Liver (tissue), 9 donors: Measurements from ENCODE around the gene FLRT2. TPM values are rescaled to one million over a fixed set of nuclear protein-coding genes. Genes with fewer than 3 reads are reported as not detected.

Source experiments
- DNase-seq: peaks from one replicate; pipeline ENCODE4 v3.0.0-alpha.2; 2017; ENCODE audit warnings: low spot score
- H3K27ac ChIP-seq, 2 donors: one replicate each; pipeline ENCODE4 v1.7.0; 2013; ENCODE audit warnings: inconsistent platforms in 2 of 2, low read length in 2 of 2, control low read depth in 1 of 2, low read depth in 1 of 2, mild to moderate bottlenecking in 1 of 2
- H3K27me3 ChIP-seq, 4 donors: one replicate each; pipeline versions ENCODE4 v1.6.1 to v1.7.0; 2013; ENCODE audit warnings: low read length in 3 of 4, inconsistent platforms in 1 of 4, mild to moderate bottlenecking in 1 of 4, moderate library complexity in 1 of 4; ENCODE audit not compliant: control insufficient read depth in 4 of 4, insufficient read depth in 4 of 4
- H3K36me3 ChIP-seq, 4 donors: one replicate each; pipeline versions ENCODE4 v1.6.1 to v1.7.0; 2013; ENCODE audit warnings: low read length in 3 of 4, mild to moderate bottlenecking in 3 of 4, low read depth in 1 of 4, moderate library complexity in 1 of 4; ENCODE audit not compliant: control insufficient read depth in 4 of 4, insufficient read depth in 3 of 4
- H3K4me1 ChIP-seq, 4 donors: one replicate each; pipeline versions ENCODE4 v1.6.1 to v1.7.0; 2013; ENCODE audit warnings: low read length in 3 of 4, mild to moderate bottlenecking in 3 of 4, moderate library complexity in 1 of 4; ENCODE audit not compliant: control insufficient read depth in 4 of 4, insufficient read depth in 4 of 4
- H3K4me3 ChIP-seq, 3 donors: one replicate each; pipeline versions ENCODE4 v1.6.1 to v1.7.0; 2013; ENCODE audit warnings: low read length in 3 of 3, control low read depth in 1 of 3, low read depth in 1 of 3, mild to moderate bottlenecking in 1 of 3
- H3K9ac ChIP-seq, 2 donors: one replicate each; pipeline ENCODE4 v1.7.0; 2013; ENCODE audit warnings: low read length in 2 of 2, mild to moderate bottlenecking in 2 of 2, moderate library complexity in 2 of 2, control low read depth in 1 of 2, low read depth in 1 of 2
- H3K9me3 ChIP-seq, 4 donors: one replicate each; pipeline versions ENCODE4 v1.6.1 to v1.7.0; 2013; ENCODE audit warnings: low read length in 3 of 4; ENCODE audit not compliant: control insufficient read depth in 4 of 4
- CTCF ChIP-seq: fragments of 150-350 bp; IDR thresholded peaks from 2 replicates; pipeline ENCODE4 v1.5.1; 2017; ENCODE audit warnings: improper control_type of control experiment, low read depth, low read length; ENCODE audit not compliant: missing input control
- EGR1 ChIP-seq, 2 donors: IDR thresholded peaks; 2 replicates each; pipeline ENCODE4 v1.6.1; 2016 to 2018; ENCODE audit warnings: antibody characterized with exemption in 2 of 2, low read depth in 2 of 2
- FOXA1 ChIP-seq: IDR thresholded peaks from 2 replicates; pipeline ENCODE4 v1.6.1; 2016; ENCODE audit warnings: antibody characterized with exemption
- FOXA2 ChIP-seq: IDR thresholded peaks from 2 replicates; pipeline ENCODE4 v1.6.1; 2016; ENCODE audit warnings: antibody characterized with exemption
- GABPA ChIP-seq, 2 donors: IDR thresholded peaks in 1 of 2; conservative IDR thresholded peaks in 1 of 2; 2 replicates each; pipeline ENCODE4 v1.6.1; 2016; ENCODE audit warnings: antibody characterized with exemption in 2 of 2, mild to moderate bottlenecking in 1 of 2, moderate library complexity in 1 of 2
- HNF4A ChIP-seq, 2 donors: conservative IDR thresholded peaks; 2 replicates each; pipeline ENCODE4 v1.6.1; 2016; ENCODE audit warnings: antibody characterized with exemption in 2 of 2, mild to moderate bottlenecking in 2 of 2
- HNF4G ChIP-seq: IDR thresholded peaks from 2 replicates; pipeline ENCODE4 v1.6.1; 2016; ENCODE audit warnings: antibody characterized with exemption
- JUND ChIP-seq, 2 donors: IDR thresholded peaks; 2 replicates each; pipeline ENCODE4 v1.6.1; 2016; ENCODE audit warnings: antibody characterized with exemption in 2 of 2
- MAX ChIP-seq: IDR thresholded peaks from 2 replicates; pipeline ENCODE4 v1.6.1; 2016; ENCODE audit warnings: antibody characterized with exemption
- NR2F2 ChIP-seq: IDR thresholded peaks from 2 replicates; pipeline ENCODE4 v1.6.1; 2016; ENCODE audit warnings: antibody characterized with exemption
- RAD21 ChIP-seq, 2 donors: IDR thresholded peaks; 2 replicates each; pipeline ENCODE4 v1.6.1; 2016; ENCODE audit warnings: antibody characterized with exemption in 2 of 2, mild to moderate bottlenecking in 2 of 2
- REST ChIP-seq: IDR thresholded peaks from 2 replicates; pipeline ENCODE4 v1.6.1; 2016; ENCODE audit warnings: antibody characterized with exemption, mild to moderate bottlenecking
- RXRA ChIP-seq, 2 donors: IDR thresholded peaks; 2 replicates each; pipeline ENCODE4 v1.6.1; 2017 to 2018; ENCODE audit warnings: antibody characterized with exemption in 2 of 2, mild to moderate bottlenecking in 1 of 2
- SP1 ChIP-seq: IDR thresholded peaks from 2 replicates; pipeline ENCODE4 v1.6.1; 2018; ENCODE audit warnings: antibody characterized with exemption, mild to moderate bottlenecking
- TAF1 ChIP-seq: conservative IDR thresholded peaks from 2 replicates; pipeline ENCODE4 v1.6.1; 2016; ENCODE audit warnings: antibody characterized with exemption, mild to moderate bottlenecking
- YY1 ChIP-seq: IDR thresholded peaks from 2 replicates; pipeline ENCODE4 v1.6.1; 2016; ENCODE audit warnings: antibody characterized with exemption, mild to moderate bottlenecking
- ZBTB33 ChIP-seq: IDR thresholded peaks from 2 replicates; pipeline ENCODE4 v1.6.1; 2016; ENCODE audit warnings: antibody characterized with exemption
- WGBS: extraction: QIAGEN DNeasy Blood & Tissue Kit; methylation state at CpG from one replicate; pipeline ENCODE4 v1.1.7; 2013; 5-methylcytosine and 5-hydroxymethylcytosine counted together
- polyA plus RNA-seq, 2 donors: library from polyadenylated mRNA; stranded (reverse) in 1 of 2; unstranded in 1 of 2; fragments of 200-250 nt in 1 of 2; fragments of >200 nt in 1 of 2; fragmentation: Nextera tagmentation in 1 of 2; extraction: Ambion mirVana in 1 of 2; gene quantifications; one replicate each; pipeline versions ENCODE4 v1.2.1 to v1.2.3, GENCODE V29; 2013 to 2015
- total RNA-seq, 2 donors: library from RNA; depleted of rRNA; stranded (reverse); fragments of >200 nt; gene quantifications; one replicate each; pipeline ENCODE4 v1.2.3, GENCODE V29; 2014
- TF ChIP-seq, protein P1 (sequence below): IDR thresholded peaks from 2 replicates; pipeline ENCODE4 v1.6.1; 2016; ENCODE audit warnings: antibody characterized with exemption
- donor health status: healthy.
- donor health status: healthy.
- donor health status: healthy.
- donor health status: healthy.
- donor health status: healthy.

The FLRT2 gene
- total and polyA plus RNA-seq, 4 donors: 0.90 to 8.2 (median 1.8) TPM

- WGBS: 79% methylated on average over 3 of the region's 4 CpGs
- H3K9ac ChIP-seq: no peak overlapping the region
- no peak overlapping the region for H3K4me3 ChIP-seq
These were observed 36.7 kb downstream of the FLRT2 start for GRCh38 chr14:85566603-85567002.

More at GRCh38 chr14:85566603-85567002, 36.7 kb downstream of the FLRT2 start:
- H3K9me3 ChIP-seq: peaks cover 0 to 3% (median 0%) of the 10 kb centered on the region in 4 donors
- H3K36me3 ChIP-seq: no peaks in the 10 kb centered on the region
- H3K27me3 ChIP-seq: no peaks in the 10 kb centered on the region
- no peak overlapping the region for H3K27ac ChIP-seq
- peaks cover 0 to 18% (median 7%) of the 10 kb centered on the region in 4 donors for H3K4me1 ChIP-seq
- TF ChIP-seq SP1 (no peak), FOXA1 (no peak), JUND (IDR thresholded peaks at IDR 0.05) (no peak), HNF4G (no peak), HNF4A (conservative IDR thresholded peaks at IDR 0.05) (no peak), REST (no peak), EGR1 (IDR thresholded peaks at IDR 0.05; ENCODE audit: low read depth in 2 of 2) (no peak), RAD21 (IDR thresholded peaks at IDR 0.05) (no peak), RXRA (IDR thresholded peaks at IDR 0.05) (no peak), MAX (no peak), CTCF (no peak), NR2F2 (no peak), YY1 (no peak), ZBTB33 (no peak), GABPA (IDR thresholded peaks at IDR 0.05 in 1 of 2, conservative IDR thresholded peaks at IDR 0.05 in 1 of 2) (no peak), TAF1 (no peak), FOXA2 (no peak)
- TF ChIP-seq, protein P1, sequence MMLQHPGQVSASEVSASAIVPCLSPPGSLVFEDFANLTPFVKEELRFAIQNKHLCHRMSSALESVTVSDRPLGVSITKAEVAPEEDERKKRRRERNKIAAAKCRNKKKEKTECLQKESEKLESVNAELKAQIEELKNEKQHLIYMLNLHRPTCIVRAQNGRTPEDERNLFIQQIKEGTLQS: no peak
- no peak for DNase-seq
